HG03095 (cell line): ENCODE measurements around the gene ARHGEF19.

Source experiments
- ATAC-seq: cut with Tn5 transposase; IDR thresholded peaks from one replicate; pipeline ENCODE4 v1.9.1; 2021; ENCODE audit warnings: moderate library complexity; ENCODE audit not compliant: unreplicated experiment

ARHGEF19 gene

GRCh38 chr1:16151196-16151994 is 61.1 kb downstream of the ARHGEF19 start:
- ATAC-seq, result no peak

GRCh38 chr1:16150508-16150907 is 61.9 kb downstream of the ARHGEF19 start:
- ATAC-seq, result no peak

DNA sequence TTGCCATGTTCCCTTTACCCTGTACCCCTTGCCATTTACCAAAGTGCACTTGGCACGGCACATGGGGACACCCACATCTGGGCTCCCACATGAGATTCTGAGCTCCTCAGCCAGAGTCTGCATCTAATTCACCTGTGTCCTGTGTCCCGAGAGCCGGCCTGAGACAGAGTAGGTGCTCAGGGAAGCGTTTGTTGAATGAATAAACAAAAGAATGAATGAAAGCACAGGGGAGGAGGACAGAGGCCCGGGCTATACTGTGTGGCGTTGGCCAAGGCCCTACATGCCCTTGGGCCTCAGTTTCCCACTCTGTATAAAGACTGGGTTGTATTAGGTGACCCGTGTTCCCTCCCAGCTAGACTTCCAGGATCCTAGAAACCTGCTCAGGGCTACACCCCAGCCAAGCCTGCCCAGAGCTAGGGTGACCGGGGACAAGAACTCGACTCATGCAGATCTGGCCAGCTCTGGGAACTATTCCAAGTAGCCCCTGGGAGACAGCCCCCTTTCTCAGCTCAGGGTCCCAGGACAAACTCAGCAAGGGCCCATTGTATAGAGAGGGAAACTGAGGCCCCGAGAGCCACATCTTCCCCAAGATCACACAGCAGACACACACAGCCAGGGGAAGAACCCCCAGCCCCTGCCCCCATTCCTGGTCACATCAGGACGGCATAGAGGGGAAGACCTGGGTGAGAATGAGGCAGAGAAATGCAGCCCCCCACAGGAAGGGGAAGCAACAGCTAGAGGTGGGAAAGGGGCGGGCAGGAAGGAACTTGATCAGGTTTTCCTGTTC is 62.6 kb downstream of the ARHGEF19 start:
- no peak for ATAC-seq

- no peak for ATAC-seq
Observed at GRCh38 chr1:16149146-16149545, 63.3 kb downstream of the ARHGEF19 start.

- ATAC-seq, result no peak
Observed at GRCh38 chr1:16148329-16149092, 63.9 kb downstream of the ARHGEF19 start.
